ENCODE data around the gene LRIG1.

The LRIG1 gene

DNA sequence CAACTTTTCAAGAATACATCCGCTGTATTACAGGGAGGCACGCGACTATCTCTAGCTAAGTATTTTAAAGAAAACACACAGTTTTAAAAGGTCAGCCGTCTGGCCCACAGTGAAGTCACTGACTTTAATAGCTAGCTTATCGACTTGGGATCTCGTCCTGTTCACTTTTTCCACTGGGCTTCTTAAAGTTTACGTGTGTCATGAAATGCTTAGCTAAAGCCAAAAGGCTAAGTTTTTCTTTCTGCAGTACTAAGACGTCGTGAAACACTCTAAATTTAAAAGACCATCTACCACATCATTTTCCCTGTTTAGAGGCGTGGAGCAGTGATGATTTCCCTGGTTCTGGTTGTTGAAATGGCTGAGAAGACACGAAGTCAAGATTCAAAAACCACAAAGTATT is 27.1 kb downstream of the LRIG1 start:
- in situ Hi-C loops (cut with HindIII; ENCODE audit: low pct_ligation_motif_present, low sequenced_read_pairs), result no loop called here
- no peaks in the 10 kb centered on the region for H3K36me3 ChIP-seq (replicated peaks)
- TF ChIP-seq, protein P1, sequence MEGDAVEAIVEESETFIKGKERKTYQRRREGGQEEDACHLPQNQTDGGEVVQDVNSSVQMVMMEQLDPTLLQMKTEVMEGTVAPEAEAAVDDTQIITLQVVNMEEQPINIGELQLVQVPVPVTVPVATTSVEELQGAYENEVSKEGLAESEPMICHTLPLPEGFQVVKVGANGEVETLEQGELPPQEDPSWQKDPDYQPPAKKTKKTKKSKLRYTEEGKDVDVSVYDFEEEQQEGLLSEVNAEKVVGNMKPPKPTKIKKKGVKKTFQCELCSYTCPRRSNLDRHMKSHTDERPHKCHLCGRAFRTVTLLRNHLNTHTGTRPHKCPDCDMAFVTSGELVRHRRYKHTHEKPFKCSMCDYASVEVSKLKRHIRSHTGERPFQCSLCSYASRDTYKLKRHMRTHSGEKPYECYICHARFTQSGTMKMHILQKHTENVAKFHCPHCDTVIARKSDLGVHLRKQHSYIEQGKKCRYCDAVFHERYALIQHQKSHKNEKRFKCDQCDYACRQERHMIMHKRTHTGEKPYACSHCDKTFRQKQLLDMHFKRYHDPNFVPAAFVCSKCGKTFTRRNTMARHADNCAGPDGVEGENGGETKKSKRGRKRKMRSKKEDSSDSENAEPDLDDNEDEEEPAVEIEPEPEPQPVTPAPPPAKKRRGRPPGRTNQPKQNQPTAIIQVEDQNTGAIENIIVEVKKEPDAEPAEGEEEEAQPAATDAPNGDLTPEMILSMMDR (IDR thresholded peaks at IDR 0.05; ENCODE audit: low read depth, low read length, missing control alignments), result no peak
- DNase-seq, result peak; percentile 91
- no peak overlapping the region for H3K4me3 ChIP-seq (ENCODE audit: low read depth, low read length)
- no peaks in the 10 kb centered on the region for H3K27me3 ChIP-seq (replicated peaks)
- H3K27ac ChIP-seq, result peak overlapping the region; percentile 95

DNA sequence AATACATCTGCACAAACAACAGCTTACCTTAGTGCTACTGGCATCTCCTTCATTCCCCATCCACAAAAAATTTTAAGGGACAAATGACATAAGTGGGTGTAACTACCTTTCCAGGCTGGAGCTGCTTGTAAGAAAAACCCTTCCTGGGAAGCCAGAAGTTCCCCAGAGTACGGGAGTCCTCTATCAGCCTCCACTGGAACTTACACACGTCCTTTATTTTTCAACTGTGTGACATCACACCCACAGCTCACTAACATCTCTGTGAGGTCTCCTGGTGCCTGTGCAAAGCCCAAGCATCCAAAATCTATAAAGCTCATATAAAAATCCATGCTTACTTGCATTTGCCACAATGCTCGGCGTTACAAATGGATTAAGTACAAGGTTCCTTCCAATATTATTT is 27.6 kb downstream of the LRIG1 start:
- no peak for DNase-seq

DNA sequence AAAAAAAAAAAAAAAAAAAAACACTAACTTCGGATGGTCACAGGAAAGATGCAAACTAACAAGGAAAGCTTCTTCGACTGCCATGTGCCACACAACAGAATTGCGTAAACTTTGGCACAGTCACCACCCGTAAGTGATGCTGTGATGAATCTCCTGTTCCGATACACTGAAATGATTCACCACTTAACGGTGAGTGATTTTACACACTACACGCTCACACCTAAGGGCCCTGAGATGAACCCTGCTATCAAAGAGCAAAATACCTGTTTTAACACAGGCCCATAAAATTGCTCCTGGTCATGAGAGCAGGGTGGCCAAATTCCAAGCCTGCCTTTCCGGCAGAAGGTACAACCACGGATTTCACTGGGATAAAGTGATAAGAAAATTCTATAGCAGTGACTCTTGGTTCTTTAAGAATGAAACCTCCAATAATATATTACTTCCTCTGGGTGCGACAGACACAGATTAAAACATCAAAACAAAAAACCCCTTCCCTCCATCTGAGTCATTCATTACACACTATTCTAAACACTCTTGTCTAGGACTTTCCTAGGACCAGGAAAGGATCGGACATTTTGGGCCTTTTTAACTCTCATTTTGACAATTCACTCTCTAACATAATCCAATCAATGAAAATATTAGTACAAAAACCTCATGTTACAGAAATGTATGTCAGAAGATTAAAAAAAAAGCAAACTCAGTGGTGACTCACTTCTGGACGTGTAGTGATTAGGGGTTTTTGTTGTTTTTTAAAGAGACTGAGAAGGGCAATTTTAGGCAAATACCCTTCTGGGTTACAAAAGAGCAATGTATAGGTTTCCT is 28.3 kb downstream of the LRIG1 start:
- in situ Hi-C loops (cut with HindIII; ENCODE audit: low pct_ligation_motif_present, low sequenced_read_pairs), result no loop called here
- DNase-seq, result peak; percentile 72
- no peak overlapping the region for H3K4me3 ChIP-seq (ENCODE audit: low read depth, low read length)
- peak overlapping the region; percentile 95 for H3K27ac ChIP-seq
- TF ChIP-seq, protein P1 (IDR thresholded peaks at IDR 0.05; ENCODE audit: low read depth, low read length, missing control alignments), result no peak
- no peaks in the 10 kb centered on the region for H3K27me3 ChIP-seq (replicated peaks)
- H3K36me3 ChIP-seq (replicated peaks), result no peaks in the 10 kb centered on the region

More for the DNA sequence above, 27.6 kb downstream of the LRIG1 start:
- in situ Hi-C loops (cut with HindIII; ENCODE audit: low pct_ligation_motif_present, low sequenced_read_pairs), result no loop called here
- Histone ChIP-seq H3K4me3 (ENCODE audit: low read depth, low read length) (no peak overlapping the region), H3K27me3 (replicated peaks) (no peaks in the 10 kb centered on the region), H3K27ac (peak overlapping the region; percentile 95), H3K36me3 (replicated peaks) (no peaks in the 10 kb centered on the region)
- TF ChIP-seq, protein P1 (IDR thresholded peaks at IDR 0.05; ENCODE audit: low read depth, low read length, missing control alignments), result no peak

DNA sequence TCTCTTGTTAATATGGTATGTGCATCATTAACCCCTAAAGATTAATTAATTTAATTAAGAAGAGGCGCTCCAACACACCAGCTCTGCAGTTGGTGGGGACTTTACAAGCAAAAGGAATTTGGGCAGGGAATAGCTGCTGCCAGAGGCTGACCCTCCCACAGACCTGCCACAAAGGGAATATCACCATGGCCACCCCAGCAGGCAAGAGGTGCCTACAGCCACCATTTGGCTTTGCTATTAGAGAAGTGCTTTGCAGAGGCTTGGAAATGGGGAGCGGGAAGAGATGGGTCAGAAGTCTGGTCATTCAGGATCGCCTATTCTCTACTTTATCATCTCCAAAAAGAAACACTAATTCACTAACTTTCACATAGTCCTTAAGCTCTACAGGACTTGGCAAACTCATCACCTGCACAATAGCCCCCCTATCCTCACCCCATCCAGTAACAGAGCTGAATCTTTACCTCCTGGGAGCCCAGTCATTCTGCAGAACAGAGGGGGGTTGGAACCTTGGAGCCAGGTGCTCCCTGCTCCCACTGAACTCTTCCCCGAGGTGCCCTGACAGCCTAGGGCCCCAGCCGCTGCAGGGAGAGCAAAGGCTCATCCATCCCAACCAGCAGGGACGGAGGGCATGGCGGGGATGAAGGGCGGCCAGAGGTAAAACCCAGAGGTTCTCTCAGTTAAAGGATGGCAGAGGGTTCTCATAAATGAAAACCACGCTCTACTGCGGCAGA is 29.7 kb downstream of the LRIG1 start:
- H3K27me3 ChIP-seq (replicated peaks), result no peaks in the 10 kb centered on the region
- TF ChIP-seq, protein P1 (IDR thresholded peaks at IDR 0.05; ENCODE audit: low read depth, low read length, missing control alignments), result no peak
- no peak overlapping the region for H3K27ac ChIP-seq
- no peak overlapping the region for H3K4me3 ChIP-seq (ENCODE audit: low read depth, low read length)
- in situ Hi-C loops (cut with HindIII; ENCODE audit: low pct_ligation_motif_present, low sequenced_read_pairs), result no loop called here
- H3K36me3 ChIP-seq (replicated peaks), result no peaks in the 10 kb centered on the region
- no peak for DNase-seq

DNA sequence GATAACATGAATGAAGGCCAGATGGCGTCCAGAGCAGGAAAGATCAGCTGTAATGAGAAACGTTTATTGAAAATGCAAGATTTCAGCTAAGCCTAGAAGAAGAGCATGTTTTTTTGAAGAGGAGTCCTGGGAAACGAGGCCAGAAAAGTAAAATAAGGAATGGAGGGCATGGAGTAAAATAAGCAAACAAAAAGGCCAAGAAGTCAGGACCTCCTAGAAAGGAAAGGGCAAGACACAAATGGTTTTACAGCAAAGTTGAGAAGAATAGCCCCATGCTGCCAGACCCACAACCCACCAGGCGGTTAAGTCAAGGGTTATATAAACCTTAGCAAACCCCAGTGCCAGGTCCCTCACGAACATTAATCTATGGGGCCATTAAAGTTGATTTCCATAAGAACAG is 30.5 kb downstream of the LRIG1 start:
- no peak for DNase-seq
- no peaks in the 10 kb centered on the region for H3K36me3 ChIP-seq (replicated peaks)
- in situ Hi-C loops (cut with HindIII; ENCODE audit: low pct_ligation_motif_present, low sequenced_read_pairs), result no loop called here
- TF ChIP-seq, protein P1 (IDR thresholded peaks at IDR 0.05; ENCODE audit: low read depth, low read length, missing control alignments), result no peak
- H3K4me3 ChIP-seq (ENCODE audit: low read depth, low read length), result no peak overlapping the region
- H3K27ac ChIP-seq, result no peak overlapping the region
- H3K27me3 ChIP-seq (replicated peaks), result no peaks in the 10 kb centered on the region
